Mucosa of gallbladder (tissue), 1 donor: Measurements from ENCODE around the gene PITPNB. TPM values are rescaled to one million over a fixed set of nuclear protein-coding genes. Genes with fewer than 3 reads are reported as not detected.
A peak's percentile ranks its signal among the peaks of the same experiment; 100 is the strongest.

ENCODE experiments used
- DNase-seq: peaks from one replicate; pipeline ENCODE4 v3.0.0-alpha.2; 2020; ENCODE audit warnings: low spot score
- total RNA-seq: library from RNA; stranded (reverse); gene quantifications from one replicate; pipeline ENCODE4 v1.2.1, GENCODE V29; 2021
- donor health status: DM: no; HTN: no; CAD: no.

The PITPNB gene
- total RNA-seq: 80.9 TPM

GRCh38 chr22:27919222-27919941, at the start of gene PITPNB:
TSS of gene PITPNB (minus strand) at chr22:27919256. CDS start at chr22:27919191, 65 bp downstream.
- peak; percentile 98 for DNase-seq

GRCh38 chr22:27966168-27967064, 47.4 kb upstream of the PITPNB start:
- DNase-seq: no peak

GRCh38 chr22:27962268-27963044, 43.4 kb upstream of the PITPNB start:
- no peak for DNase-seq

- no peak for DNase-seq
Measured at GRCh38 chr22:27961680-27962079, 42.6 kb upstream of the PITPNB start.

GRCh38 chr22:27961182-27961581, 42.1 kb upstream of the PITPNB start:
- no peak for DNase-seq

- DNase-seq: no peak
Measured at GRCh38 chr22:27959335-27960090, 40.5 kb upstream of the PITPNB start.

- no peak for DNase-seq
Measured at GRCh38 chr22:27952779-27953178, 33.7 kb upstream of the PITPNB start.

GRCh38 chr22:27952091-27952490, 33.0 kb upstream of the PITPNB start:
- DNase-seq: no peak

GRCh38 chr22:27949421-27949820, 30.4 kb upstream of the PITPNB start:
- DNase-seq: no peak

- no peak for DNase-seq
Measured at GRCh38 chr22:27948569-27948968, 29.5 kb upstream of the PITPNB start.

GRCh38 chr22:27947448-27947847, 28.4 kb upstream of the PITPNB start:
- DNase-seq: no peak

- DNase-seq: no peak
Measured at GRCh38 chr22:27941143-27941542, 22.1 kb upstream of the PITPNB start.

GRCh38 chr22:27937453-27937852, 18.4 kb upstream of the PITPNB start:
- no peak for DNase-seq

- DNase-seq: no peak
Measured at GRCh38 chr22:27935897-27936296, 16.8 kb upstream of the PITPNB start.

GRCh38 chr22:27934069-27934468, 15.0 kb upstream of the PITPNB start:
- DNase-seq: no peak

GRCh38 chr22:27933186-27933983, 14.3 kb upstream of the PITPNB start:
- no peak for DNase-seq

GRCh38 chr22:27930331-27931060, 11.4 kb upstream of the PITPNB start:
- no peak for DNase-seq

GRCh38 chr22:27927608-27928007, 8.6 kb upstream of the PITPNB start:
- DNase-seq: no peak

- no peak for DNase-seq
Measured at GRCh38 chr22:27925331-27925730, 6.3 kb upstream of the PITPNB start.
